ENCODE measurements around the gene XPA. TPM values are rescaled to one million over a fixed set of nuclear protein-coding genes. Genes with fewer than 3 reads are reported as not detected.

XPA gene
- total RNA-seq, 1 donor from 2014 or later: 9.8 TPM

GRCh38 chr9:97714435-97714834, 17.3 kb upstream of the XPA start:
- Histone ChIP-seq H3K79me2 (ENCODE audit: insufficient read depth, low read length) (no peaks in the 10 kb centered on the region), H3K4me2 (ENCODE audit: low read length) (peak overlapping the region; percentile 18), H4K20me1 (ENCODE audit: insufficient read depth, low read length) (no peaks in the 10 kb centered on the region), H3K9ac (ENCODE audit: low read length) (no peak overlapping the region), H3K4me1 (ENCODE audit: insufficient read depth, low read length) (peaks cover 7% of the 10 kb centered on the region), H3K4me3 (ENCODE audit: insufficient read depth, low read depth, low read length) (no peak overlapping the region), H3K36me3 (ENCODE audit: insufficient read depth, low read length) (no peaks in the 10 kb centered on the region), H3K9me3 (ENCODE audit: insufficient read depth, low read depth, low read length) (no peaks in the 10 kb centered on the region), H3K27ac (ENCODE audit: low read depth, low read length) (no peak overlapping the region), H3K27me3 (ENCODE audit: insufficient read depth, low read length) (peaks cover 12% of the 10 kb centered on the region), H2AFZ (ENCODE audit: low read depth, low read length) (no peak overlapping the region)
- FAIRE-seq (peak; percentile 80), DNase-seq (ENCODE audit: low read depth) (peak; percentile 72)
- peaks cover 29% of the 10 kb centered on the region for H3K27me3 Mint-ChIP-seq (ENCODE audit: low read depth, unreplicated experiment)
- peaks cover 2% of the 10 kb centered on the region for H3K36me3 Mint-ChIP-seq (ENCODE audit: low read depth, unreplicated experiment)
- no peak for TF ChIP-seq EZH2 (IDR thresholded peaks at IDR 0.05; ENCODE audit: insufficient read depth, low read length)
- no peak for TF ChIP-seq CTCF (IDR thresholded peaks at IDR 0.05; ENCODE audit: insufficient read depth, low read depth, low read length)
- no peak overlapping the region for H3K4me3 Mint-ChIP-seq (ENCODE audit: unreplicated experiment)
- H3K4me1 Mint-ChIP-seq (ENCODE audit: low read depth, unreplicated experiment): peaks cover 10% of the 10 kb centered on the region
- peaks cover 2% of the 10 kb centered on the region for H3K9me3 Mint-ChIP-seq (ENCODE audit: unreplicated experiment)
- no peak overlapping the region for H3K27ac Mint-ChIP-seq (ENCODE audit: unreplicated experiment)

GRCh38 chr9:97711223-97711626, 14.1 kb upstream of the XPA start:
- H3K4me2 ChIP-seq (ENCODE audit: low read length): no peak overlapping the region
- no peaks in the 10 kb centered on the region for H4K20me1 ChIP-seq (ENCODE audit: insufficient read depth, low read length)
- TF ChIP-seq CTCF (IDR thresholded peaks at IDR 0.05; ENCODE audit: insufficient read depth, low read depth, low read length): no peak
- no peak for TF ChIP-seq EZH2 (IDR thresholded peaks at IDR 0.05; ENCODE audit: insufficient read depth, low read length)
- H3K9ac ChIP-seq (ENCODE audit: low read length): no peak overlapping the region
- peaks cover 26% of the 10 kb centered on the region for H3K27me3 Mint-ChIP-seq (ENCODE audit: low read depth, unreplicated experiment)
- H3K27ac Mint-ChIP-seq (ENCODE audit: unreplicated experiment): no peak overlapping the region
- H3K4me1 ChIP-seq (ENCODE audit: insufficient read depth, low read length): peaks cover 7% of the 10 kb centered on the region
- H3K27ac ChIP-seq (ENCODE audit: low read depth, low read length): no peak overlapping the region
- peaks cover 26% of the 10 kb centered on the region for H3K27me3 ChIP-seq (ENCODE audit: insufficient read depth, low read length)
- H3K4me1 Mint-ChIP-seq (ENCODE audit: low read depth, unreplicated experiment): peaks cover 10% of the 10 kb centered on the region
- H3K36me3 ChIP-seq (ENCODE audit: insufficient read depth, low read length): no peaks in the 10 kb centered on the region
- H2AFZ ChIP-seq (ENCODE audit: low read depth, low read length): no peak overlapping the region
- H3K9me3 ChIP-seq (ENCODE audit: insufficient read depth, low read depth, low read length): no peaks in the 10 kb centered on the region
- H3K4me3 Mint-ChIP-seq (ENCODE audit: unreplicated experiment): no peak overlapping the region
- H3K4me3 ChIP-seq (ENCODE audit: insufficient read depth, low read depth, low read length): no peak overlapping the region
- FAIRE-seq (no peak), DNase-seq (ENCODE audit: low read depth) (no peak)
- H3K9me3 Mint-ChIP-seq (ENCODE audit: unreplicated experiment): no peaks in the 10 kb centered on the region
- no peaks in the 10 kb centered on the region for H3K79me2 ChIP-seq (ENCODE audit: insufficient read depth, low read length)
- peaks cover 2% of the 10 kb centered on the region for H3K36me3 Mint-ChIP-seq (ENCODE audit: low read depth, unreplicated experiment)

- peaks cover 2% of the 10 kb centered on the region for H3K36me3 Mint-ChIP-seq (ENCODE audit: low read depth, unreplicated experiment)
- peaks cover 10% of the 10 kb centered on the region for H3K4me1 Mint-ChIP-seq (ENCODE audit: low read depth, unreplicated experiment)
- FAIRE-seq: peak; percentile 5
- H2AFZ ChIP-seq (ENCODE audit: low read depth, low read length): no peak overlapping the region
- peak; percentile 30 for DNase-seq (ENCODE audit: low read depth)
- H3K9me3 ChIP-seq (ENCODE audit: insufficient read depth, low read depth, low read length): no peaks in the 10 kb centered on the region
- peaks cover 7% of the 10 kb centered on the region for H3K4me1 ChIP-seq (ENCODE audit: insufficient read depth, low read length)
- no peaks in the 10 kb centered on the region for H3K79me2 ChIP-seq (ENCODE audit: insufficient read depth, low read length)
- H3K27ac Mint-ChIP-seq (ENCODE audit: unreplicated experiment): no peak overlapping the region
- H3K4me3 ChIP-seq (ENCODE audit: insufficient read depth, low read depth, low read length): no peak overlapping the region
- no peaks in the 10 kb centered on the region for H3K9me3 Mint-ChIP-seq (ENCODE audit: unreplicated experiment)
- no peaks in the 10 kb centered on the region for H4K20me1 ChIP-seq (ENCODE audit: insufficient read depth, low read length)
- no peak overlapping the region for H3K27ac ChIP-seq (ENCODE audit: low read depth, low read length)
- peaks cover 26% of the 10 kb centered on the region for H3K27me3 Mint-ChIP-seq (ENCODE audit: low read depth, unreplicated experiment)
- no peak for TF ChIP-seq EZH2 (IDR thresholded peaks at IDR 0.05; ENCODE audit: insufficient read depth, low read length)
- peak; percentile 91 for TF ChIP-seq CTCF (IDR thresholded peaks at IDR 0.05; ENCODE audit: insufficient read depth, low read depth, low read length)
- H3K4me3 Mint-ChIP-seq (ENCODE audit: unreplicated experiment): no peak overlapping the region
- H3K36me3 ChIP-seq (ENCODE audit: insufficient read depth, low read length): no peaks in the 10 kb centered on the region
- H3K4me2 ChIP-seq (ENCODE audit: low read length): no peak overlapping the region
- no peak overlapping the region for H3K9ac ChIP-seq (ENCODE audit: low read length)
- peaks cover 26% of the 10 kb centered on the region for H3K27me3 ChIP-seq (ENCODE audit: insufficient read depth, low read length)
Observed at GRCh38 chr9:97710356-97711222, 13.4 kb upstream of the XPA start.

Data from astrocyte (in vitro differentiated cells and primary cell).